ENCODE data around the gene CA10.

DNA sequence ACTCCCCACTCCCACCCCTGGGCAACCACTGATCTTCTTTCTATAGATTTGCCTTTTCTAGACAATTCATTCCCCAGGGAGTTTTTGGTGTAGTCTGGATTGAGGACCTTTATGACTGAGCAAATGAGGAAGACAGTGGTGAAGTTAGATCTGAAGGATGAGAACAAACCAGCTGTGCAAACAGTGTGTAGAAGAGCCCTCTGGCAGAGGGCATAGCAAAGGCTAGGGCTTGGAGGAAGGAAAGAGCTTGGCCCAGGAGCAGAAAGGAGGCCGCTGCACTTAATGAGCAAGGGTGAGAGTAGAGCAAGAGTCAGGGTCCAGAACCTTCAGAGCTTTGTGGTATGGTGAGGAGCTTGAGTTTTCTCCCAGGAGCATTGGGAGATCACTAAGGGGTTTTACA lies 352.7 kb downstream of the CA10 start:
- TF ChIP-seq, protein P1, sequence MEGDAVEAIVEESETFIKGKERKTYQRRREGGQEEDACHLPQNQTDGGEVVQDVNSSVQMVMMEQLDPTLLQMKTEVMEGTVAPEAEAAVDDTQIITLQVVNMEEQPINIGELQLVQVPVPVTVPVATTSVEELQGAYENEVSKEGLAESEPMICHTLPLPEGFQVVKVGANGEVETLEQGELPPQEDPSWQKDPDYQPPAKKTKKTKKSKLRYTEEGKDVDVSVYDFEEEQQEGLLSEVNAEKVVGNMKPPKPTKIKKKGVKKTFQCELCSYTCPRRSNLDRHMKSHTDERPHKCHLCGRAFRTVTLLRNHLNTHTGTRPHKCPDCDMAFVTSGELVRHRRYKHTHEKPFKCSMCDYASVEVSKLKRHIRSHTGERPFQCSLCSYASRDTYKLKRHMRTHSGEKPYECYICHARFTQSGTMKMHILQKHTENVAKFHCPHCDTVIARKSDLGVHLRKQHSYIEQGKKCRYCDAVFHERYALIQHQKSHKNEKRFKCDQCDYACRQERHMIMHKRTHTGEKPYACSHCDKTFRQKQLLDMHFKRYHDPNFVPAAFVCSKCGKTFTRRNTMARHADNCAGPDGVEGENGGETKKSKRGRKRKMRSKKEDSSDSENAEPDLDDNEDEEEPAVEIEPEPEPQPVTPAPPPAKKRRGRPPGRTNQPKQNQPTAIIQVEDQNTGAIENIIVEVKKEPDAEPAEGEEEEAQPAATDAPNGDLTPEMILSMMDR (IDR thresholded peaks at IDR 0.05) = no peak
- TF ChIP-seq EP300 (IDR thresholded peaks at IDR 0.05) = no peak
